G401 (cell line): ENCODE results near the gene BCL2L14. TPM values are rescaled to one million over a fixed set of nuclear protein-coding genes. Genes with fewer than 3 reads are reported as not detected.
"Not testable (repeated sequence)": the region's sequence is repeated elsewhere in the genome, so short reads cannot be mapped to it uniquely, and the experiment has no call there.

Experiments used
- DNase-seq: peaks from one replicate; pipeline ENCODE4 v3.0.0-alpha.2; 2015; ENCODE audit warnings: low spot score
- in situ Hi-C: cut with HindIII; loops from 2 replicates; pipeline ENCODE4 v1.10.0; 2016; ENCODE audit warnings: low sequenced_read_pairs, mixed read lengths
- total RNA-seq: library from RNA; depleted of rRNA; stranded (reverse); fragments of >200 nt; shearing (Covaris generic); gene quantifications from 2 replicates; pipeline ENCODE4 v1.2.3, GENCODE V29; 2014

The BCL2L14 gene
- total RNA-seq, 1 experiment from 2014 or later = not detected

DNA sequence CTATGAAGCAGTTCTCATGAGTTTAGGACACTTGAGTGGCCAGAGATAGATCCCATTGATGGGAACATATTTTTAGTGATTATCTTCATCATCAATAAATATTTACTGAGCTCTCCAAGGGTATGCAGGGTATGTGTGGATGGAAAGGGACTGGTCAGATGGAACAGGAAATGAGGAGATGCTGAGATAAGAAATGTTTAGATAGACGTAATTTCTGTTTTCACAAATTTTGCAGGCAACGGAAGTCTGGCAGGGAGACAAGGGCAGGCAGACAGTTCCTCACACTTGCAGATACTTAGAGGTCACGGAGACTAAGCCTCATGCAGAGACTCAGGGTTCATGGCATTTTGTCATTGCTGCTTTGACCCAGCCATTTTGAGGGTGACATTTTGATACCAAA is 24.3 kb downstream of the BCL2L14 start:
- no peak for DNase-seq
- in situ Hi-C loops = no loop called here

- no peak for DNase-seq
- in situ Hi-C loops = no loop called here
Observed at GRCh38 chr12:12097891-12098690, 27.4 kb downstream of the BCL2L14 start.

GRCh38 chr12:12098691-12099015 is 27.9 kb downstream of the BCL2L14 start:
- in situ Hi-C loops = no loop called here
- DNase-seq = no peak

- in situ Hi-C loops = no loop called here
- DNase-seq = no peak
Observed at GRCh38 chr12:12099102-12099501, 28.4 kb downstream of the BCL2L14 start.

DNA sequence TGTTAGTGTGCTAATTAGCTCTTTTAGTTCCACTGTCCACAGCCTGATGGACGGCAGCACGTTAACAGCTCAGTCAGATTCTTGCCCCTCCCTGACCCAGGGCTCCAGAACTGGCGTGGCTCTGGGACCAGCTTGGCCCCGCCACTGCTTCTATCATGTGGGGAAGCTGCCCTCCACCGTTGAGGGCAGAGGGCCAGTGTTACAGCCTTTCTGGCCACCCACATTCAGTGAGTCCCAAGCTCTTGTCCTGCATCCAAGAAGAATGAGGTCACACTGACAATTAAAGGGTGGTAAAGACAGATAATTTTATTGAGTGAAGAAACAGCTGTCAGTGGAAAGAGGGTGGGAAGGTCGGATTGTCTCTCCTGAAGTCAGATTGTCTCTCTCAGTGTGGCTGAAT is 36.9 kb downstream of the BCL2L14 start:
- in situ Hi-C loops = no loop called here
- DNase-seq = no peak

- in situ Hi-C loops = no loop called here
- DNase-seq = no peak
Observed at GRCh38 chr12:12108441-12109058, 37.8 kb downstream of the BCL2L14 start.

DNA sequence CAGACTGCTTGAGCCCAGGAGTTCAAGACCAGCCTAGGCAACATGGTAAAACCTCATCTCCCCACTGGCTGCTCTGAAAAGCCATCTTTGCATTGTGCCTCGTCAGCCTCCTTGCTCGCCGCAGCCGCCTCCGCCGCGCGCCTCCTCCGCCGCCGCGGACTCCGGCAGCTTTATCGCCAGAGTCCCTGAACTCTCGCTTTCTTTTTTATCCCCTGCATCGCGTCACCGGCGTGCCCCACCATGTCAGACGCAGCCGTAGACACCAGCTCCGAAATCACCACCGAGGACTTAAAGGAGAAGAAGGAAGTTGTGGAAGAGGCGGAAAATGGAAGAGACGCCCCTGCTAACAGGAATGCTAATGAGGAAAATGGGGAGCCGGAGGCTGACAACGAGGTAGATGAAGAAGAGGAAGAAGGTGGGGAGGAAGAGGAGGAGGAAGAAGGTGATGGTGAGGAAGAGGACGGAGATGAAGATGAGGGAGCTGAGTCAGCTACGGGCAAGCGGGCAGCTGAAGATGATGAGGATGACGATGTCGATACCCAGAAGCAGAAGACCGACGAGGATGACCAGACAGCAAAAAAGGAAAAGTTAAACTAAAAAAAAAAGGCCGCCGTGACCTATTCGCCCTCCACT is 40.3 kb downstream of the BCL2L14 start:
- DNase-seq, in situ Hi-C loops: not testable (repeated sequence)

GRCh38 chr12:12115514-12115913 is 44.8 kb downstream of the BCL2L14 start:
- in situ Hi-C loops = no loop called here
- no peak for DNase-seq

DNA sequence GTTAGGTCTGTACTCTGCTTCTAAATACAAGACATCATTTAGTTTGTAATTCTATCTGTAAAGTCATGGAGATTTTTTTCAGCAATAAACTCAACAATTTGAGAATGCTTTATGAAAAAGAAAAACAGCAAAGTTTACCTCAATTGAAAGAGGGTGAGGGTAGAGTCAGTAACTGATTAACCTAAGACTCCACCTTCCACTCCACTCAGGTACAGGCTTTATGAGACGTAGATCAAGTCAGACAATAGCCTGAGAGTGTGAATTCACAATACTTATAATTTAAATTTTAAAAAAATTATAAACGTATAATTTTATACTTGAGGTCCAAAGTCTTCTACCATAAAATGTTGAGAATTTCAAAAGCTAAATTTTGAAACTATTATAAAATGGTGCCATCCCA is 45.9 kb downstream of the BCL2L14 start:
- no peak for DNase-seq
- in situ Hi-C loops = no loop called here

DNA sequence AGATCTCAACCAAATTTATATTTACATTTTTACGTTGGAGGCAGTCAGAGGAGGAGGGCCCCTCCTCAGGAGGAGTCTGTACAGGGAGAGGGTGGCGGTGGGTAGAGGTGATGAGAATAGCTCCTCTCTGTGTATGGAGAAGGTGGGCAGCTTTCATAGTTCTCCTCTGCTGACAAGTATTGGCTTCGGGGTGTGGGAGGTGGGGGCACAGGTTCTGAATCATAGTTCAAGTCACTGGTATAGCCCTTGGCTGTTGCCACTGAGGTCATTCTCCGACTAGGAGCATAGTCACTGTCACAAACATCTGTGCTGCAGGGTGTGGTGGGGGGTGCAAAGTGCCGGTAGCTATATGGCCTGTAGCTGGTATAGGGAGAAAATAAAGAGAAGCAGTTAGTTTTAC is 50.3 kb downstream of the BCL2L14 start:
- no peak for DNase-seq
- in situ Hi-C loops = no loop called here

- in situ Hi-C loops = no loop called here
- no peak for DNase-seq
Observed at GRCh38 chr12:12123036-12123604, 52.4 kb downstream of the BCL2L14 start.

- in situ Hi-C loops = no loop called here
- DNase-seq = no peak
Observed at GRCh38 chr12:12126551-12126950, 55.8 kb downstream of the BCL2L14 start.

DNA sequence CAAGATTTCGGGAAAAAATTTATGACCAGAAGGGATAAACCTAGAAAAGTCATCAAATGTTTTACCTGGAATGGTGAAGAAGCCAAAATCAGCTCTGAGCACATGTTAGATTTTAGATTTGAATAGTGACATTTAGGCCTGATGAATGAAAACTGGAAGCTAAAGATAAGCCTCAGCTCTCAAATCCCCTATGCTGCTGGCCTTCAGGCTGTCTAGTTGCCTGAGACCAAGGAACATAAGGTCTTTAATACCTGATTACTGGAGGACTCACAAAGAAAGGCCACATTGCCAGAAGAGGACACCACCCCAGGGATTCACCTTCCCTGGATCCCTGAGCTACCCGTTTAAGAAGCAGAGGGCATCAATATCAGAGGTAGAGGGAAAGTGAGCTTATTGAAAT is 56.6 kb downstream of the BCL2L14 start:
- in situ Hi-C loops = no loop called here
- no peak for DNase-seq

GRCh38 chr12:12128670-12129069 is 57.9 kb downstream of the BCL2L14 start:
- in situ Hi-C loops = no loop called here
- DNase-seq = no peak

GRCh38 chr12:12133259-12133658 is 62.5 kb downstream of the BCL2L14 start:
- DNase-seq = no peak
- in situ Hi-C loops = no loop called here

GRCh38 chr12:12133785-12134184 is 63.0 kb downstream of the BCL2L14 start:
- in situ Hi-C loops = no loop called here
- no peak for DNase-seq

- in situ Hi-C loops = no loop called here
- no peak for DNase-seq
Observed at GRCh38 chr12:12138203-12139154, 67.7 kb downstream of the BCL2L14 start.

GRCh38 chr12:12141000-12141399 is 70.3 kb downstream of the BCL2L14 start:
- no peak for DNase-seq

GRCh38 chr12:12144531-12144930 is 73.8 kb downstream of the BCL2L14 start:
- DNase-seq, in situ Hi-C loops: not testable (repeated sequence)

More at GRCh38 chr12:12141000-12141399, 70.3 kb downstream of the BCL2L14 start:
- in situ Hi-C loops = no loop called here
